PFSK-1 (cell line): ENCODE measurements around the gene SLCO3A1.

Experiments
- FOXP2 ChIP-seq: optimal IDR thresholded peaks from 2 replicates; pipeline ENCODE3; 2011; ENCODE audit warnings: borderline replicate concordance, control low read depth, inconsistent platforms; ENCODE audit not compliant: insufficient read depth; ENCODE audit errors: extremely low read length, extremely low read depth
- POLR2AphosphoS5 ChIP-seq: IDR thresholded peaks from 2 replicates; pipeline ENCODE4 v1.6.1; 2012; ENCODE audit warnings: low read depth, mild to moderate bottlenecking, control low read depth, low read length, moderate library complexity
- REST ChIP-seq, 2 experiments: IDR thresholded peaks; 2 replicates each; pipeline versions ENCODE4 v1.6.1 to v1.8.0; 2011 to 2012; ENCODE audit warnings: low read depth in 2 of 2, low read length in 2 of 2, control low read depth in 1 of 2, inconsistent platforms in 1 of 2, mild to moderate bottlenecking in 1 of 2, moderate library complexity in 1 of 2; ENCODE audit not compliant: insufficient read depth in 1 of 2
- SIN3A ChIP-seq: IDR thresholded peaks from 2 replicates; pipeline ENCODE4 v1.6.1; 2012; ENCODE audit warnings: mild to moderate bottlenecking, low read length, moderate library complexity, borderline replicate concordance; ENCODE audit not compliant: insufficient read depth
- TAF1 ChIP-seq: IDR thresholded peaks from 2 replicates; pipeline ENCODE4 v1.6.1; 2012; ENCODE audit warnings: low read length, control low read depth, borderline replicate concordance; ENCODE audit not compliant: insufficient read depth

Gene SLCO3A1

GRCh38 chr15:91896341-91897055, 43.0 kb downstream of the SLCO3A1 start:
- TF ChIP-seq REST (IDR thresholded peaks at IDR 0.05; ENCODE audit: insufficient read depth in 1 of 2, low read depth in 2 of 2, low read length in 2 of 2) (no peak), POLR2AphosphoS5 (no peak), TAF1 (no peak), SIN3A (no peak), FOXP2 (no peak)

- TF ChIP-seq REST (IDR thresholded peaks at IDR 0.05; ENCODE audit: insufficient read depth in 1 of 2, low read depth in 2 of 2, low read length in 2 of 2) (no peak), SIN3A (no peak), POLR2AphosphoS5 (no peak), FOXP2 (no peak), TAF1 (no peak)
Measured at GRCh38 chr15:91897585-91898372, 44.3 kb downstream of the SLCO3A1 start.

- TF ChIP-seq REST (IDR thresholded peaks at IDR 0.05; ENCODE audit: insufficient read depth in 1 of 2, low read depth in 2 of 2, low read length in 2 of 2) (no peak), POLR2AphosphoS5 (no peak), SIN3A (no peak), TAF1 (no peak), FOXP2 (no peak)
Measured at GRCh38 chr15:91898843-91899242, 45.3 kb downstream of the SLCO3A1 start.

- TF ChIP-seq POLR2AphosphoS5 (no peak), TAF1 (no peak), FOXP2 (no peak), SIN3A (no peak), REST (IDR thresholded peaks at IDR 0.05; ENCODE audit: insufficient read depth in 1 of 2, low read depth in 2 of 2, low read length in 2 of 2) (no peak)
Measured at GRCh38 chr15:91904942-91905341, 51.4 kb downstream of the SLCO3A1 start.
